Spleen (tissue), 7 donors: ENCODE measurements around the gene PPM1B.

Source experiments
- CTCF ChIP-seq, 11 experiments: fragments of 200-600 bp in 7 of 11; fragments of 450-650 bp in 4 of 11; sonication (generic) in 4 of 11; IDR thresholded peaks in 8 of 11; conservative IDR thresholded peaks in 3 of 11; 1 replicate in 7 of 11; 2 replicates in 4 of 11; pipeline versions ENCODE4 v1.4.0 to v1.8.0; 2016 to 2021; ENCODE audit warnings: antibody characterized with exemption in 11 of 11, inconsistent platforms in 4 of 11, mild to moderate bottlenecking in 1 of 11
- POLR2AphosphoS5 ChIP-seq, 3 donors: sonication (generic); formaldehyde crosslinking; IDR thresholded peaks; one replicate each; pipeline ENCODE4 v1.5.1; 2017; ENCODE audit warnings: antibody characterized with exemption in 3 of 3
- donor health status: DM: no; HTN: no; CAD: no; lungs with moderate emphysema.
- donor health status: DM: no; HTN: no; CAD: no.
- donor health status: DM: no; HTN: no; CAD: no.

- TF ChIP-seq POLR2AphosphoS5 (IDR thresholded peaks at IDR 0.05) (no peak), CTCF (IDR thresholded peaks at IDR 0.05 in 8 of 11, conservative IDR thresholded peaks at IDR 0.05 in 3 of 11) (no peak)
These were observed 15.4 kb downstream of the PPM1B start for GRCh38 chr2:44184106-44184505.
